GM18858 (cell line): Measurements from ENCODE around the gene DPEP2.
A peak's percentile ranks its signal among the peaks of the same experiment; 100 is the strongest.
"Not testable (repeated sequence)": the region's sequence is repeated elsewhere in the genome, so short reads cannot be mapped to it uniquely, and the experiment has no call there.

Experiments
- ATAC-seq: cut with Tn5 transposase; IDR thresholded peaks from one replicate; pipeline ENCODE4 v1.9.1; 2021; ENCODE audit not compliant: unreplicated experiment

DPEP2 gene

DNA sequence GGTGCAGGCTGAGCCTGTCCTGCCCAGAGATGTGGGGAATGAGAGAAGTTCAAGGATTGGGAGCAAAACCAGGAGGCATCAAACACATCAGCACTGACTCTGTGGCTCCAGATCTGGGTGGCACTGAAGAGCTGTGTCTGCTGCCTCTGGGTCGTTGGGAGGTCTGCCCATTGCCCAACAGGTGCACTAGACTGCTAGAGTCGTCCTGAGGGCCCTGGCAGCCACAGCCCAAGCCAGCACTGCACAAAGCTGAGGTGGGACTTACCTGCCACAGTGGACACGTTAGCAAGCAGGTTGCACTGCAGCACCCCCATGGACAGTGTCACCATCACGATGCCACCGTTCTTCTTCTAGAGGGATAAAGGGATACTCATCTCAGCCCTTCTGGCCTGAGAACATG, 22.3 kb downstream of the DPEP2 start:
- no peak for ATAC-seq

DNA sequence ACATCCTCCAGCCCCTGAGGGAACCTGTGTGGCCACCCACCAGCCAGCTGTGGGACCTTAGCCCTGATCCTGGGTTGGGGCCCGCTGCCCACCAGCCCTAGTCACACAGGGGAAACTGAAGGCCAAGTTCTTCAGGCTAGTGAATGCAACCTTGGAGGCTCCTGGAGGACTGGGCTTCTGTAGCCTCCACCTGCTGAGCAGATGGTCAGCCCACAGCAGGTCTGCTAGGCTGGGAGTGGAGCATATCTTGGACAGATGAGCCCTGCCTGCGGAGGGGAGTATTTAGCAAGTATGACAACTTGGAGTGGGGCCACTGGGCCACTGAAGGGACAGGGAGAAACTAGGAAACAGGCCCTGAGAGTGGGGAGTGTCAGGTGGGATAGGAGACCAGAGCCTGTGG, 23.1 kb downstream of the DPEP2 start:
- no peak for ATAC-seq

DNA sequence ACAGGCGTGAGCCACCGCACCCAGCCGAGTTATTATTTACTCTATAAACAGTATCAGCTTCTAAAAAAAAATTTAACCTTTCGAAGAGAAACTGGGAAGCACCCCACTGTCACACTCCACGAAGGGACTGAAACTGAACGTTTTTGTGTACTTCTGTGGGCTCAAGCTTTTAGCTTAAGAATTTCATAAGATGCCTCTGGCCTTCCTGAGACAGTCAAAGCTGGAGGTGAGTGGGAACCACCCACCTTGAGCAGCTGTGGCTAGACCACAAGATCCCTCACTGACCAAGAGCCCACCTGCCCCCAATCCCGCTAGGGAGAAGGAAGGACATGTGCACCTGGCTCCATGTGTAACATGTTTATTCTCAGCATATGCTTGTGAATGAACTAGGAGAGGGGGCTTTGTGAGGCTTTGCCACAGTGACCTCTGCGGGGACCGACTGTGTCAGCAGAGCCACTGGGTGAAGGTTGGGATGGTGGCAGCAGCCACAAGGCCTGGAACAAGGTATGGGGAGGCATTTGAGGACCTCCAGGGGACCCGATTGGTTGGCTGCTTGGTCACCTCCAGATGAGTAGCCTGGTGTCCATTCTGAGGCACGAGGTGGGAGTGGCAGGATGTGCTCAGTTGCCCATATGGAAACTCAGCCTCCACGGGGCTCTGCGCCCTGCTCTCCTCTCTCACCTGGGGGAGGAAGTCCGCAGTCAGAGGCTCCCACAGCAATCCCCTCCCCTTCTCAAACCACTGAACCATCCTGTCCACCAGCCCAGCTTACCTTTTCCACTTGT, 23.8 kb downstream of the DPEP2 start:
- ATAC-seq = no peak

DNA sequence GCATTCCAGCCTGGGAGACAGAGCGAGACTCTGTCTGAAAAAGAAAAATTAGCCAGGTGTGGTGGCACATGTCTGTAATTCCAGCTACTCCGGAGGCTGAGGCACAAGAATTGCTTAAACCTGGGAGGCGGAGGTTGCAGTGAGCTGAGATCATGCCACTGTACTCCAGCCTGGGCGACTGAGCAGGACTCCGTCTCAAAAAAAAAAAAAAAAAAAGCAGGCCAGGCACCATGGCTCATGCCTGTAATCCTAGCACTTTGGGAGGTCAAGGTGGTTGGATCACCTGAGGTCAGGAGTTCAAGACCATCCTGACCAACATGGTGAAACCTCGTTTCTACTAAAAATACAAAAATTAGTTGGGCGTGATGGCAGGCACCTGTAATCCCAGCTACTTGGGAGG, 27.0 kb downstream of the DPEP2 start:
- ATAC-seq = not testable (repeated sequence)

DNA sequence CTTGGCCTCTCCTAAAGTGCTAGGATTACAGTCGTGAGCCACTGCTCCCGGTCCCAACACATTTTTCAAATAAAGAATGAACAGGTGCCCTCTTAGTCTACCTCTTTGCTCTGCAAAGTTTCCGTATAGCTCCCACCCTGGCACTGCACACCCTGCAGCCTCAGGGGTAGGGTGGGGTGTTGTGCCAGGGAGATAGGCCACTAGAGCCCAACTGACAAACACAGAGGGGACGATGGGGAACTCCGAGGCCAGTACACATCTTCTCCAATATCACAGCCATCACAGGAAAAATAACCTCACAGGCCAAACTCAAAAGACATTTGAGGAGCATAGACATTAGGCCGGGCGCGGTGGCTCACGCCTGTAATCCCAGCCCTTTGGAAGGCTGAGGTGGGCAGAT, 28.2 kb downstream of the DPEP2 start:
- no peak for ATAC-seq

DNA sequence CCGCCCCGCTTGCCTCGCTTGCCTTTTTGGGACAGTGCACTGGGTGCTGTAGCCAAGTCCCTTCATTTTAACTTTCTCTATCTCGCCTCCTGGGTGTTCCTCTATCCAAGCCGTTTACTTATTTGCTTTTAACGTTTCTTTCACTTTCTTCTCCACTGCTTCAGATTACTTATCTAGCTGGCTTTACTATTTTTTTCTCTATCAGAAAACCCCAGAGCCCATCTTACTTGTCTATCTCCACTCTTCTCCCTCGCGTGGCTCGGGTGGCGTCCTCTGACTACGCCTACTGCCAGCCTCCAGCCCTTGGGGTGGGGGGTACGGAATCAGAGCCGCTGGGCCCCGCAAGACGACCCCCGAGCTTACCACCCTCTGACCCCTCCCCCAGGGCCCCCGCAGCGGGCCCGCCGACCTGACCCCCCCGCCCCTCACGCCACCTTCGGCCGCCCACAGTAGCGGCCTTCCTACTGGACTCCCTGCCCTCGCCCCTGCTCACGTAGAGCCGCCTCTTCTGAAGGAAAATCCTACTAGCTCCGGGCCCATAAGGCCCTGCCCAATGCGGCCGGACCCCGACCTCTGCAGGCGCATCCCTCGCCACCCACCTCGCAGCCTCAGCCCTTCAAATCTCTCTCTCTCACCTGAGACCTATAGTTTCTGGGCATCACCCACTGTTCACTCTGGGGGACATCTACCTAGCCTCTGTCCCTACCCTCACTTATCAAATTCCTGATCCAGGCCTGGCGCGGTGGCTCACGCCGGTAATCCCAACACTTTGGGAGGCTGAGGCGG, 29.8 kb downstream of the DPEP2 start:
- no peak for ATAC-seq

DNA sequence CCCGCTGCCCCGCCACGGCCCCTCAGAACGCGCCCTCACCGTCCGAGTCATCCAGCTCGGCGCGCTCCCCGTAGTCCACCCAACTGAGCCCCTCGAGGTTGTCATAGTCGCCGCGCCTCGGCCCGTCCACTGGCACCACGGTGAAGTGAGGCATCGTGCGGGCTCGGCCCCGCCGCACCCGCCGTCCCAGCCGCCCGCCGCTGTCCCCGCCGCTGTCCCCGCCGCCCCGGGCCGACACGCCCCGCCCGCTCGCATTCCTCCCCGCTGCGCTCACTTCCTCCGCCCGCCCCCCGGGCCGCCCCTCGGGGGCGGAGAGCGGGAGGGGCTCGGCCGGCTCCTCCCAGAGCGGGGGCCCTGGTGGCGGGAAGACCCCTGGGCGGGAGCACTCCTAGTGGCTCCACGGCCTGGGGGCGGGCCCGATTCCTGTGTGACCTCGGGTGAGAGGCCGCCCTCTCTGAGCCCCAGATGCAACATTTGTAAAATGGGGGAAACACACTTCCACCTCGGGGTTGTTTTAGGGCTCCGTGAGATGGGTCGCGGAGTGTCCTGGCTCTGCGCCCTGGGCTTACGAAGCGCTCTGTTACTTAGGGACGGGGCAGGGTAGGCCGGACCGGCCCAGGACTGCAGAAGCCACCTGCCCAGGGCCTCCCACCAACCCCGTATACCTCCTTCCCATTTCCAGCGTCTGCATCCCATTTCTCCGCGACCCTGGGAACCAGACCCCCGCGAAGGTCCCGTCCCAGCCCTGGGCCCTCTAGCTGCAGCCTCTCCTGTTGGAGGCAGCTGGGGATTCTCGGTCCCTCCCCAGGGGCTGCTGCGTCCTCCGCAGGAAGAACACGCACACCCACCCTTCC, 30.7 kb downstream of the DPEP2 start, which contains the start of gene SLC12A4:
TSS of gene SLC12A4 (minus strand) at position 238 of the 854 bp plus-strand sequence. CDS start at position 154, 84 bp downstream.
- peak; percentile 67 for ATAC-seq

DNA sequence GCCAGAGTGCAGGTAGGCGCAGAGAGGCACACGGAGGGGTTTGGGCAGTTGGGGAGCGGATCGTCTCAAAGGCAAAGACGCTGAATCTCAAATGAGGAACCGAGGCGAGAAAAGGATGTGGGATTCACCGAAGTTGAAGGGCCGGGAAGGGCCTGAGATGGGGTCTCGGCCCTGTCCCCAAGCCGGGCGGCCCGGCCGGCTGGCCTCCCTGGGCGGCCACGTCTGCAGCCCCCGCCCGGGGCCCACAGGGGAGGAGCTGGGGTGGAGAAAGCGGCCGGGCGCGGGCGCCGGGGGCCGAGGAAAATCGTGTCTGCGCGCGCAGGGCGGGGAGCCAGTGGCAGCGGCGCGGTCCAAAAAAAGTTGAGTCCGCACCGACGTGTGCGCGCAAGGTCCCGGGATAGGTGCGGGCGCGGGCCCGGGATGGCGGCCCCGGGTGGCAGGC, 31.3 kb downstream of the DPEP2 start:
- ATAC-seq = peak; percentile 11

DNA sequence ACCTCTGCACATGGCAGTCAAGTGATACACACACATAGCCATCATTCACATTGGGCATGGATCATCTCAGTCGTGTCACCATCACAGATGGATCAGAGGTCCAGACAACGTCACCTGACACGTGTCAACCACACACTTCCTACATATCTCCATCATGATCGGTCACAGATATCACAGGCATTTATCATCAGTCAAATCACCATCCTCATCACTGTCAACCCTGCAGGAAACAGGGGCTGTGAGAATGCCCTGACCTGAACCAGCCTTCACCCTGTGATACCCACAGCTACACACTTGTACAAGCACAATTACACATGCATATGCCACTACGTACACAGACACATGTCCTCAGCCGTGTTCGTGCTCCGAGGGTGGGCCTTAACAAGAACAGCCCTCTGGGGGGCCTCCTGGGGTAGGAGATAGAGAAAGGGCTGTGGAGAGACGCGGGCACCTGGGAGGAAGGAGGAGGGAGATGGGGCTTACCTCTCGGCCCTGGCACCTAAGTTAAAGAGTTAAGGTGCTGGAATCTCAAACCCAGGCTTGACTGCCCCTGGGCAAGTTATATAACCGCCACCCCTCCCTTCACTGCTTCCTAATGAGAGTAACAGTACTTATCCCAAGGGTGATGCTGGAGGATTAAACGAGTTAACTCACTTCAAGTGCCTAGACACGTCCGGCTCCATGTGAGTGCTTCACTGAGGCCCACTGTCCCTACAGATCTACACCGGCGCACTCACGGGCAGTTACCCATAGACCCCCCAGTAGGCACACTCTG, 31.9 kb downstream of the DPEP2 start:
- ATAC-seq = no peak

DNA sequence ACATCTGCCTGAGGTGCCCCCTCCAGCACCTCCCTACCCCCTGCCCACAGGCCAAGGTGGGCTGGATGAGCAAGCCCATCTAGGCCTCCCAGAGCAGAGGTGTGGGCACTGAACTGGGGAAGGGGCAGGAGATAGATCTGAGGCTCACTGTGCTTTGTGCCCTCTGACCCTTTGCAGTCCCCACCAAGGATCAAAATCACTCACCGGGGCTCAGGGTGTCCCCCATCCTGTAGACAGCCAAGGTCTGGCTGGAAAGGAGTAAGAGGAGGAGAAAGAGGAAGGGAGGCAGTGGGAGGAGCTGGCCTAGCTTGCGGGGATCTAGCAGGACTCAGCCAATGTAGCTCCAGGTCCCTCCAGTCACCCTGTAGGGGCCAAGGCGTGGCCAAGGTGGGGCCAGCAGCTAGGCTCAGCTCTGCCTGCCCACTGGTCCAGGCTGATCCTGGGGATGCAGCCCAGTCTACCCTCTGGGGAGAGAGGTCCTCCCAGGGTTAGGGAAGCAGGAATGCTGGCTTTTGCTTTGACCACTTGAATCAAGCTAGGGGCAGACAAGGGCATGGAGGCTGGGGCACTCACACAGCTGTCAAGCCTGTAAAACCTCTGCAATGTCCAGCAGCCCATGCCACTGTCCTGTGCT, 32.6 kb downstream of the DPEP2 start:
- no peak for ATAC-seq

DNA sequence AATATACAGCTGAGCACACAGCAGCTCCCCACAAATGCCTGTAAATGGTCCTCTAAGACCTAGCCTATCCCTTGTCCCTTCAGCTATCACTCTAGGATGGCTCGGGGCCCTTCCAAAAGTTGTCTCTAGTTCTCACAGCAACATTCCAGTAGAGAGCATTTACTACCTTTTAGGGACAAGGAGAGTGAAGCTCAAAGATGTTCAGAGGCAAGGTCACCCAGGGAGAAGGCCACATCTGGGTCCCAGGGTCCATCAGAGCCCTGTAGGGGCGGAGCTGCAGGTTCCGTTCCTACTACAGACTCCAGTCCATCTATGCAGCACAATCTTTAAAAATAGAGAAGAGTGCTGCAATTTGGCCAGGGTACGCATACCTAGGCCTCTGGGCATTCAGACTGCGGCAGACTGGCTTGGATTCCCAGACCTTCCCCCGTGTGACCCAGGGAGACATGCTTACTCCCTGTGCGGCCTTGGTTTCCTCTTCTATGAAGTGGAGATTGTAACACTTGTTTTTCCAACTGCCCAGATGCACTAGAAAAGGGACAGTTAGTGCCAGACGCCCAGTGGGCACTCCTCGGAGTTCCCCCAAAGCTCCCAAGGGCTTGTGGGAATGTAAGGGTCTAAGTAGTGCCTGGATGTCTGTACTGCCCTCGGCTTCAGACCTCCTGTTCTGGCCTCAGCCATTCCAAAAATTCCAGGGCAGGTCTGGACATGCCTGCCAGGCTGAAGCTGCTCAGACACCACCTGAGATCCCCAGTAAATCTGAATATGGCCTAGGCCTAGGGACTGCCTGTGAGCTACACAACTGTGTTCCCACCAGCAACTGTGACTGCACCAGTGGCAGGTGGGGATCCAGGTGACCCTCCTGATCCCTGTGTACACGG, 33.4 kb downstream of the DPEP2 start:
- no peak for ATAC-seq

DNA sequence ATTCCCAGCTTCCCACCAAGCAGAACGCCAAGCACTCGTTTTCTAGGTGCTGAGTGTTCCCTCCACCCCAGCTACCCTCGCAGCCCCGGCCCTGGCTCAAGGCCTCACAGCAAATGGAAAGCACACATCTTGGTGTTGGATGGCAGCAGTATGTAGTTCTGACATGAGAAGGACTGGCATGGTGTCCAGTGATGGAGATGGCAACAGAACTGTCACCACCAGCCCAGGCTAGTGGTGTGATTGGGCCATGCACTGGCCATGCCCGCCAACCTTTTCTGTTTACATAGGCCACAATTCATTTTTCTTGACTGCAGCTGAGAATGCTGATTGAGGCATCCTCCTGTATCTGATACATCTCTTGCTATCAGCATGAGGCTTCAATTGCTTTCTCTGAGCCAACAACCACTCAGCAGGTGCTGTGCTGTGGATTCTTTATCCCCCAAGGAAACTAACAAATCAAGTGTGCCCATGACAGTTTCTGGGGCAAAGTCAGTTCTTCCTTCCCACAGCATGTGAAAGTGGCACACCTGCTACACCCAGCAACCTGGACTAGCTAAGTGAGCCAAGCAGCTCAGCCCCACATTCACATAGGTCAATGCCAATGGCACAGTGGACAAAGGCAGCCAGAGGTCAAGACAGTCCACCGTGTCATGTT, 34.7 kb downstream of the DPEP2 start:
- ATAC-seq = no peak

DNA sequence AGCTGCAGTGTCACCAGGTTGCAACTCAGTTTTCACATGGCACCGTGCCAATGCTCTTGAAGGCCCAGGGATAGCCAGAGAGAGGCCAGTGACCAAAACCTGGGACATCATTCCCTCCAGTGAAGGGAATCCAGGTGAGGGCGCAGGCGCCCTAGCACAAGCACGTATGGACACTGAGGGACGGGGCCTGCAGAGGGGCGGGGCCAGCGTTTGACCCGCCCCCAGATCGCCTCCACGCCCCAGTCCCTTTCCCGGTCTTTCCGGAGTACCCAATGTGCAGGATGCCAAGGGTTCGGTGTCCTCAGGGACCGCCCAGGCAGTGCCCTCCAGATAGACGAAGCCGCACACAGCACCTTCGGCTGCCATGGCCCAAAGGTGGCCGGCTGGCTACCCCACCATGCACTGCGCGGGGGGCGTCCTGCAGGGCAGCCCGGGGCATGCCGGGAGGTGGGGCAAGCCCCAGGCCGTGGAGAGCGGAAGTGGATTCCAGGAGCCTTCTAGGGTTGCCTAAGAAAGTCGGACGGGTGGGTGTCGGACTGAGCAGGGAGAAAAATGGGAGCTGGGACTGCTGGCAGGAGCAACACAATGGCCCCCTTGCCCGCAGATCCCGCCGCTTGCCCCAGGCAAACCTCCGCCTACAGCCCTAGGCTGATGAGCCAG, 35.5 kb downstream of the DPEP2 start:
- no peak for ATAC-seq

DNA sequence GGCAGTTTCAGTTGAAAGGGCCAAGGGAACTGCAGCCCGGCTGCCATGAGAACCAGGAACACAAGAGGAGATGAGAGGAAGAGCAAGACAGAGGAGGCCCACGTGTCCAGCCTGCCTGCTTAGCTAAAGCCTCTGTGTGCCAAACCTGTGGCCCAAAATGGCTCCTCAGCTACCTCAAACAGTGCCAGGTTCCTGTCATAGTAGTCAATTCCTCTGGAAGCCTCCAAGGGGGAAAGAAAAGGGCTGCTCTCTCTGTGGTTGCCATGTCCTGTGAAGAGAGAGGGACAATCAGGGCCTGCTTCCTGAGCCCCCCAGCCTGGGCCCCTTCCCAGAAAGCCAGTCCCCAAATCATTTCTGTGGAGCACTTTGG, 36.0 kb downstream of the DPEP2 start:
- no peak for ATAC-seq

DNA sequence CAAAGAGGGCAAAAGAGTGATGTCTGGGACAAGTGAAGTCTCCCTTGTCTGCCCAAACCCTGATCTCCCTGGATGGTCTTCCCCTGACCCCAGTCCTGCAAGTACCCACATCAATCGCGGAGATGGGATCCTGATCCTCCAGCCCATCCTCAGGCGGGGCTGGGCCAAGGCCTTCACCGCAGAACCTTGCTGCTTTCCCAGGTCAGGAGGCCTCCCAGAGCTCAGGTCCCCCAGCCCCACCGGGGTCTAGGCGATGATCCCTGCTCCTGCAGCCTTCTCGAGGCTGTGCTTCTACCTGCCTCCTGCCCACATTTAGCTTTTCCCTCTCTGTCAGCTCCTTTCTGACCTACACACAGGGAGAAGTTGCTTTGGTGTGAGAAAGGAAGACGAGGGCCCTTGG, 37.1 kb downstream of the DPEP2 start:
- ATAC-seq = no peak

DNA sequence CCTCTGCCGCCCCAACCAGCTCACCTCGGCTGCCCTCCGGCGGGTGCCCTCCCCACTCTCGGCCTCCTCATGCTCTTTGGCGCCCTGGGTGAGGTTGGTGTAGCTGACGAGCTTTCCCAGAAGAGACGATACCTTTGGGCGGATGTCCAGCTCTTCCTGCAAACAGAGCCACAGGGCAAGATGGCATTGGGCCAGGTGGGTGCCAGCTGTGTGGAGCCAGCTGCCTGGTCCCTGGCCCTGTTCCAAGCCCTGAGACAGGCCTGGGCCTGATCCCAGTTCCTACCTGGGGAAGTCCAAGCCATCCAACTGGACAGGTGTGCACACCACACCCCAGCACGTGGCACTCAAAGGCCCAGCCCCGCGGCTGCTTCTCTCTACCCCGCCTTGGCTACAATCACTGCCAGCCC, 37.7 kb downstream of the DPEP2 start:
- no peak for ATAC-seq

DNA sequence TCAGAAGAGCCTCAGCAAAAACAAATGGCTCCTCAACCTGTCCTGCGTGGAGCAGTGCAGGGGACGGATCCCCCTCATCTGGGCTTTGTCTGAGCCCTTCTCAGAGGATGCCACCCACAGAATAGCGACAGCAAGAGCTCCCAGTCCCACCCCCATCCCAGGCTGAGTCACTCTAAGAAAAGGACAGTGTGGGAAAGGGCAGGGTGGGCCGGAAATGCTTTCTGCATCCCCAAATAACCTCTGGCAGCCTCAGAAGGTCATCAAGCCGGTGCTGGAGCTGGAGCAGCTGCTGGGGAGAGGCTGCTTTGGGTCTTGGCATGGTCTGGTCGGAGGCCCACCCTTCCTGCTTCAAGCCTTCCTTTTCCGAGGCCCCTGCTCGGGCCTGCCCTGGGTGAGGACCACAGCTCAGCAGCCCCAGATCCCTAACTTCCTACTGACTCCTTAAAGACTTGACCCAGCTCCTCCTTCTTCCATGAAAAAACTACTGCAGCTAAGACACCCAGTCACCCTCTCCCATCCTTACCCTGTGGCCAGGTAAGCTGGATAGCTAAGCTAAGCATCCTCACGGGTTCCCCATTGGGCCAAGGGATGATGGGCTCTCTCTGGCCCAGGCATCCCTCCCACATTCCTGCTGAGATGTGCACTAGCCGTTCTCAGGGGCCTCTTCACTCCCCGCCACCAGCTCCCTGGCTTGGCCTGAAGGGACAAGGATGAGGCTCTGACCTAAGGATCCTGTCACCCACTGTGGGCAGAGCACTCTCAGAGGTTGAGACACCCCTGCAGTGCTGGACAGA, 39.6 kb downstream of the DPEP2 start:
- ATAC-seq = no peak
